ENCODE results near the gene TRAF3.
"Not testable (repeated sequence)": the region's sequence is repeated elsewhere in the genome, so short reads cannot be mapped to it uniquely, and the experiment has no call there.

Gene TRAF3

DNA sequence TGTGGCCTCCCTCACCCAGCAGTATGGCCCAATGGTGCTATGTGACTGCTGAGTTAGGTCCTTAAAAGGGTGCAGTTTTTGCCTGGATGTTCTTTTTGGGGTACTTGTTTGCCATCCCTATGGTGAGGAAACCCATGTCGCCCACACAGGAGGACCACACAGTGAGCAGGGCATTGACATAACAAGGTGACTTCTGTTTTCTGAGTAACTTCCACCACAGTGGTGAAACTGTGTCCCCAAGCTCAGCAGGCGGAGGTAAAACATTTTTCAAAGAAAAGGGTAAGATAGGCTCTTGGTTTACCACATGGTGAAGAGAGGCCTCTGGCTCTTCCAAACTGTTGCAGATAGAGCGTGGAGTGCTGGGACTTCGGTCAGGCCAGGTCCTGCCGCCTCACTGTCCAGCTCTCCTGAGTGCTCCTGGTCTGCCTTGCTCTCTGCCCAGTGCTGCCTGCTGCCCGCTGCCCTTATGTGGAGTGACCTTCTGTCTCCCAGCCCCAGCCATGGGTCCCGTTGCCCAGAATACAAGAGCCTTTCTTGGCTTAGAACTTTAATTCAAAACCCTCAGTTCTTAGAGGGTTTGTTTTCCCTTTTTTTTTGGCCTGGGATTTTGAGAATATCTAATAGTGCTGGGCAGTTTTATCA, 54.0 kb downstream of the TRAF3 start:
- DNase-seq, result no peak

DNA sequence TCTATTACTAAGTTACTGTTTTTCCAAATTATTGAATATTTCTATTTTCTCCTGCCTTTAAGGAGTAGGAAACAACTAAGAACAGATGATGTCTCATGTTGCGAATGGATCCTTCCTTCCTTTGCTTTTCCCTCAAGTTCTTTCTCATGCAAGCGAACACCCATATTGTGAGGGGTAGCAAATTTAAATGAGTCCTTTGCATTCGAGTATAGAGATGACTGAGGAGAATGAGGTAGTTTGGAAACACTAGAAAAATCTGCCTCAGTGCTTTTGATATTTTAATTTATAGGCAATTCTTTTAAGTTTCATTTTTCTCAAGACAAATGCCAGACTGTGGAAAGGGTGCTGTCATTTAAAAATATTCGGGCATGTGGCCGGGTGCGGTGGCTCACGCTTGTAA, 56.1 kb downstream of the TRAF3 start:
- DNase-seq, result no peak

DNA sequence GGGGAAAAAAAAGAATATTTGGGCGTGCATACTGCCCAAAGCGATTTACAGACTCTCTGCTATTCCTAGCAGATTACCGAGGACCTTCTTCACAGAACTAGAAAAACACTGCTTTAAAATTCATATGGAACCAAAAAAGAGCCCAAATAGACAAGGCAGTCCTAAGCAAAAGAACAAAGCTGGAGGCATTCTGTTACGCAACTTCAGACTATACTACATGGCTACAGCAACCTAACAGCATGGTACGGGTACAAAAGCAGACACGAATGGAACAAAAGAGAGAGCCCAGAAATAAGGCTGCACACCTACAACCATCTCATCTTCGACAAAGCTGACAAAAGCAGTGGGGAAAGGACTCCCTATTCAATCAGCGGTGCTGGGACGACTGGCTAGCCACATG, 56.7 kb downstream of the TRAF3 start:
- no peak for DNase-seq

DNA sequence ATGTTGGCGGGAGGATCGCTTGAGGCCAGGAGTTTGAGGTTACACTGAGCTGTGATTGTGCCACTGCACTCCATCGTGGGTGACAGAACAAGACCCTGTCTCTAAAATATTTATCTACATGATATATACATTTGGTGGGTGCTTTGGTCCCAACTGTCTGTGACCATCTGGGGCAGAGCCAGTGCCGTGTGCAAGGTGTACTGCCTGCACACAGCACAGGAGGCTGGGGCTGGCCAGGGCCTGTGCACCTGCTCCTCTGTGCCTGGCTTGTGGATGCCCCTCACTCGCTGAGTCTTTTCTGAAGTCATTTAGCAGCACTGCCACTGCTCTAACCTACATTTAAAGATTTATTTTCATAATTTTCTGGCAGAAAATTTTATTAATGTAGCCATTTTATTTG, 58.7 kb downstream of the TRAF3 start:
- DNase-seq, result no peak

DNA sequence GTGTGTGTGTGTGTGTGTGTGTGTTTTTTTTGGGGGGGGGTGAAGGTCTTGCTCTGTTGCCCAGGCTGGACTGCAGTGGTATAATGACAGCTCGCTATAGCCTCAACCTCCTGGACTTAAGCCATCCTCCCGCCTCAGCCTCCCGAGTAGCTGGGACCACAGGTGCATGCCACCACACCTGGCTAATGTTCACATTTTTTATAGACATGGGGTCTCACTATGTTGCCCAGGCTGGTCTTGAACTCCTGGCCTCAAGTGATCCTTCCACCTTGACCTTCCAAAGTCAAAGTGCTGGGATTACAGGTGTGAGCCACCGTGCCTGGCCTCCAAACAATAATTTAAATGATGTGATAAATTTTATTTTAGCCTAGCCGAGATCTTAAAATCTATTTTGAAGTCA, 59.9 kb downstream of the TRAF3 start:
- DNase-seq, result not testable (repeated sequence)

DNA sequence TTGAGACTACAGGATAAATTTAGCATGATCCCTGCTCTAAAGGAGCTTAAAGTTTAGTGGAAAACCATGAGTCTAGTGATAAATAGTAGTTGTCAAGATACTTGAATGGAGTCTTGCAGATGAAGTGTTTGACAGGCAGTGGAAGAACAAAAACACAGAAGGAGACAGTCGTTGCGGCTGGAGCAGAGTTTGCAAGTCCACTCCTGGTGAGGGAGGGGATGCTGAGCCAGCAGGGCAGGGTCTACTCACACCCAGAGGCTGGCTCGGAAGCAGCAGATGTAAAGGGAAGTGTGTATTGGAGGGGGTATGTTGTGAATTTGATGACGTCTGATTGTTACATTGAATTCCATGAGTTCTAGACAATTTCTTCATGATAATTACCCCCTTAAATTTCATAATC, 61.3 kb downstream of the TRAF3 start:
- peak; percentile 19 for DNase-seq

DNA sequence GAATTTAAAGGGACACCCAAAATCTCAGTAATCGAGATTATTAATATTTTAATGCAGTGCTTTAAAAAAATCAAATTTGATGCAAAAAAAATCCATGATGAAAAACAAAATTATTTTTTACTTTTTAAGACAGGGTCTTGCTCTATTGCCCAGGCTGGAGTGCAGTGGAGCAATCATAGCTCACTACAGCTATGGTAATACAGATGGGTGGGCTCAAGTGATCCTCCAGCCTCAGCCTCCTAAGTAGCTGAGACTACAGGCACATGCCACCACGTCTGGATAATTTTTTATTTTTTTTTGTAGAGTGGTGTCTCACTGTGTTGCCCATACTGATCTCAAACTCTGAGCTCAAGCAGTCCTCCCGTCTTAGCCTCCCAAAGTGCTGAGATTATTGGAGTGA, 62.9 kb downstream of the TRAF3 start:
- DNase-seq, result no peak

DNA sequence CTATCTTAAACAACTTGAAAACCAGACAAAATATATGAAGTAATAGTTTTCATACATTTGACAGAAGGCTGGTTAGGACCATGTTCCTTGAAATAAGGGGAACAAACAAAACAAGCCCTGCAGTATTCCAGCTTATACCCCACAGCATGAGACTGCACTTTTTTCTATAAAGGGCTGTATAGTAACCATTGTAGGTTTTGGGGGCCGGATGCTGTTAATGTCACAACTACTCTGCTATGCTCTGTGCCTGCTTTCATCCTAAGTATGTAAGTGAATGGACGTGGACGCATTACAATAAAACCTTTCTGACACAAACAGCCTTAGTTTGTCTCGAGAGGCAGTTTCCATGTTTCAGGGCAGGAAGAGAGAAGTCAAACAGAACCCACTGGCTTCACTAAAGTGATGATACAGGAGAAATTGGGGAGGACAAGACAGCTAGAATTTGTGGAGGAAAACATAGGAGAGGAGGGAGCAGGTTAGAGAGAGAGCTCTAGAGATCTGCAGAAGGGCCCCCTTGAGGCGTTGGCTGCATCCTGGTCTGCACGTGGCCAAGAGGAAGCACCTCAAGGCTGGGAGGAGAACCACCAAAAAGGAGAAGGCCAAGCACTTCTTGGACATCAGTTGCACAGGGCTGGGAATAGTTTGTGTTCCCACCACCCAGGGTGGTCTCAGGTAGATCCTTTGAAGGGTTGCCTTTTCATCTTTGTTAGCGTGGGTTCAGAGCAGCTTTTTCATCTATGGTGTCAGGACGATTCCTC, 63.7 kb downstream of the TRAF3 start:
- DNase-seq, result no peak

DNA sequence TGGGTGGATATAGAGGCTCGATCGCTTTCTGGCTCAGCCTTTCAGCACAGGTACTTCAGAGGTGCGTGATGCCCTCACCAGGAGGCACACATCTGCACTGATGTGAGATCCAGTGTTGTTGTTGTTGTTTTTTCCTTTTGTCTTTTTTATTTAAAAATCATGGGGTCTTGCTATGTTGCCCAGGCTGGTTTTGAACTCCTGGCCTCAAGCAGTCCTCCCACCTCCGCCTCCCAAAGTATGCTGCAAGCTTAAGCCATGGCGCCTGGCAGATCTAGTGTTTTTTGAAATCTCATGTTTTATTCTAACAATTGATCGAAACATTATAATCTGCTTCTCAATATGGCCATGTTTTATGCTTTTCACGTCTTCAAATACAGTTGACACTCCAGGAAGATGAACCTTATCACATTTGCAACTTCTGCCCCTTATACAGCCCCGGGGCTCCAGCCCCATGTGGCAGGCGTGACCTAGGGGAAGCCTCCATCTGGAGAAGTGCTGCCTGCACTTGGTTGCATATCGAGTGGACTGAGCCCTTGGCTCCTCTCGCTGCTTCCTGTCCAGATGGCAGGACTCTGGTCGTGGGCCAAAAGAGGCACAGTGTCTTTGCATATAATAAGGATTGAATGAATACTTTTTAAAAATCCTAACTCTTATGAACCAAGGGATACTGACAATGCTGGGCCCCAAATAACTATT, 71.7 kb downstream of the TRAF3 start:
- no peak for DNase-seq

DNA sequence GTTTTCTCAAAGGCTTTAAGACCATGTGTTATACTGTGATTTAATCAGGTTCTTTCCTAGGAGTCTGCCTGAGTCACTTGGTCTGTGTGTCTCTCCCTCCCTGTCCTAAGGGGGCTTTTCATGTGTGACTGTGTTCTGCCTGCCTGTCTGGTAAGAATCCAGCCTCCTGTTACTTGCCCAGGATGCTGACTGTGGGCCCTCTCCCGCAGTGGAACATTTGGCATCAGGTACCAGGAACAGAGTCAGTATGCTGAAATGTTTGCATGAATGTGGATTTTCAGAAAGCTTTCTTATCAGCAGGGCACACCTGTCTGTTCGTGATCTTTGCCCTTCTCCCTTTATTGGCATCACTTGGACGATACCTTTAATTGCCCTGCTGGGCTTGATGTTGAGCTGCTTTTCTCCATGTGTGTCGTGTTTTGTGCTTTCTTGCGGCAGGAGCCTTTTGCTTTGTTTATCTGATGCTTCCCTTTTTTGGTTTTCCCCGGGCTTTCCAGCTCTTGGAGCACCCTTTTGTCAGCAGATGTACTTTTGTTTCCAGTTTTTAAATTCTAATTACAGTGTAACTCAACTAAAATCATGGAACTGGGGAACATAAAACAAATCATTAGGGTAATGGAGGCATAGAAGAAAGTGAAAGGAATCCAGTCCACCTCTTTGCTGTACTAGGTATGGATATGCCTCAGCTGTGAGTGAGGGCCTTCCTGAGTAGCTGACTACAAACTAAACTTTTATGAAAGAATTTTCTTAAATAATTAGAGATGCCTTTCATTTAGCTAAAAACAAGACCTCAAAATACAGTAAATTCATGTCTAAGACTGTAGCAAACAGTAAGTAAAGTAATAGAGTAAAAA, 72.5 kb downstream of the TRAF3 start:
- DNase-seq, result peak; percentile 6

DNA sequence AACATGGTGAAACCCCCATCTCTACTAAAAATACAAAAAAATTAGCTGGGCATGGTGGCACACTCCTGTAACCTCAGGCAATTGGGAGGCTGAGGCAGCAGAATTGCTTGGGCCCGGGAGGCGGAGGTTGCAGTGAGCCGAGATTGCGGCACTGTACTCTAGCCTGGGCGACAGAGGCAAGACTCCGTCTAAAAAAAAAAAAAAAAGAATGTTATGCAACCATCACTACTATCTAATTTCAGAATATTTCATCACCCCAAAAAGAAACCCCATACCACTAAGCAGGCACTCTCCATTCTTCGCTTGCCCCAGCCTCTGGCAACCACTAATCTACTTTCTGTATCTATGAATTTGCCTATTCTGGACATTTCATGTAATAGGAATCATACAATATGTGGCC, 76.4 kb downstream of the TRAF3 start:
- DNase-seq, result no peak

DNA sequence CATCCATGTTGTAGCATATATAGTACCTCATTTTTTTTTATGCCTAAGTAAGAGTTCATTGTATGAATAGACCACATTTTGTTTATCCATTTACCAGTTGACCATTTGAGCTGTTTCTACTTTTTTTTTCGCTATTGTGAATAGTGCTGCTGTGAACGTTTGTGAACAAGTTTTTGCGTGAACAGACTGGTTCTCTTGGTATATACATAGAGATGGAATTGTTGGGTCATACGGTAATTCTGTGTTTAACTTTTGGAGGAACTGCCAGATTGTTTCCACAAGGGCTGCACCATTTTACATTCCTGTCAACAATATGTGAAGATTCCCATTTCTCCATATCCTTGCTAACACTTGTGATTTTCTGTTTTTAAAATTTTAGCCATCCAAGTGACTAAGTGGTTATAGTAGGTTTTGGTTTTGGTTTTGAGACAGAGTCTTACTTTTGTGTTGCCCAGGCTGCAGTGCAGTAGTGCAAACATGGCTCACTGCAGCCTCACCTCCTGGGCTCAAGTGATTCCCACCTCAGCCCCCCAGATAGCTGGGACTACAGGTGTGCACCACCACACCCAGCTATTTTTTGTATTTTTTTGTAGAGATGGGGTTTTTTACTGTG, 76.9 kb downstream of the TRAF3 start:
- DNase-seq, result no peak

DNA sequence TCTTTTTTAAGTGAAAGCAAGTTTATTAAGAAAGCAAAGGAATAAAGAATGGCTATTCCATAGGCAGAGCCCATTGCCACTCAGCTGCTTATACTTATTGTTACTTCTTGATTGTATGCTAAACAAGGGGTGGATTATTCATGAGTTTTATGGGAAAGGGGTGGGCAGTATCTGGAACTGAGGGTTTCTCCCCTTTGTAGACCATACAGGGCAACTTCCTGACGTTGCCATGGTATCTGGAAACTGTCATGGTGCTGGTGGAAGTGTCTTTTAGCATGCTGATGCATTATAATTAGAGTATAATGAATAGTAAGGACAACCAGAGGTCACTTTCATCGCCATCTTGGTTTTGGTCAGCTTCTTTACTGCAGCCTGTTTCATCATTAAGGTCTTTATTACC, 78.9 kb downstream of the TRAF3 start:
- no peak for DNase-seq

DNA sequence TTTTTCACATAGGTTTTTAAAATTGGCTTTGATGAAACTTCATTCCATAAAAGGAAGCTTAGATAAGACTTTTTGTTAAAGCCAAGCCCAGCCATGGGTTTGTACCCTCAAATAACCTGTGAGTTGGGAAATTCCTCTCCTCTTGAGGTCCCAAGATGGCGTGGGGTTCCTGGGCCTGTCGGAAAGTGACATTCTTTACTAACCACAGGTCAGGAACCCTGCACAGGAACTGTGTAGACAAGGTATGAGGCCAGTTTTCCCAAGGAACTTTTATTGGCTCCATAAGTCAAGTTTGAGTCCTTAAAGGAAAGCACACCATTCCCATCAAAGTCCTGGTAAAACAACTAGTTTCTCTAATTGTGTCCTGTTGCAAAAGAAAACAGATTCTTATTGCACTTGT, 80.2 kb downstream of the TRAF3 start:
- no peak for DNase-seq

DNA sequence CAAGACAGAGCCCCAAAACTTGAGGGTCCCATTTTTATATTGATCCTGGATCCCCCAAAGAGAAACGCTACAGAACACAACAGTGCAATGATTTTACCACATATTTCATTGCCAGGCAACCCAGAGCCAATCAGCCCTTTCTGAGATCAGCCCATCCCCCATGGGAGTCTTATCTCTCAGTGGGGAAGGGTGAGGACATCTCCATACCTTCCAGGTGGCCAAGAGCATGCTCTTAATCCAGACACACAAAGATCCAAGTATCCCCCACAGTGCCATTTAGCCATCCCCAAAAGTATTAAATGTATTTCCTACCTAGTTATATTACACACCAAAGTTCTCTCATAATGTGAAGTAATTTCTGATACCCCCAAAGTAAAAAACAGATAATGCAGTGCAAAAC, 82.7 kb downstream of the TRAF3 start:
- no peak for DNase-seq

DNA sequence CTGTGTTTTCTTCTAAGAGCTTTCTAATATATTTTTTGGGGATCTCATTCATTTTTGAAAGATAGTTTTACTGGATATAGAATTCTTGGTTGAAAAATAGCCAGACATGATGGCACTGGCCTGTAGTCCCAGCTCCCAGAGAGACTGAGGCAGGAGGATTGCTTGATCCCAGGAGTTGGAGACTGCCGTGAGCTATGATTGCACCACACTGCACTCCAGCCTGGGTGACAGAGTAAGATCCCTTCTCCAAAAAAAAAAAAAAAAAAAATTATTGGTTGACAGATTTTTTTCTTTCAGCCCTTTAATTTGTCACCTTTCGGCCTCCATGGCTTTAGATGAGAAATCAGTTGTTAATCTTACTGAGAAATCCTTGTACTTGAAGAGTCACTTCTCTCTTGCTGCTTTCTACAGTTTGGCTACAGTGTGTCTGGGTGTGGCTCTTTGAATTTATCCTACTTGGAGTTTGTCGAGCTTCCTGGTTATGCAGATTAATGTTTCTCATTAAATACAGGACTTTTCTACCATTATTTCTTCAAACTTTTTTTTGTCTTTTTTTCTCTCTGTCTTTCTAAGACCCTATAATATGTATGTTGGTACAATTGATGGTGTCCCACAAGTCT, 85.0 kb downstream of the TRAF3 start:
- DNase-seq, result no peak

DNA sequence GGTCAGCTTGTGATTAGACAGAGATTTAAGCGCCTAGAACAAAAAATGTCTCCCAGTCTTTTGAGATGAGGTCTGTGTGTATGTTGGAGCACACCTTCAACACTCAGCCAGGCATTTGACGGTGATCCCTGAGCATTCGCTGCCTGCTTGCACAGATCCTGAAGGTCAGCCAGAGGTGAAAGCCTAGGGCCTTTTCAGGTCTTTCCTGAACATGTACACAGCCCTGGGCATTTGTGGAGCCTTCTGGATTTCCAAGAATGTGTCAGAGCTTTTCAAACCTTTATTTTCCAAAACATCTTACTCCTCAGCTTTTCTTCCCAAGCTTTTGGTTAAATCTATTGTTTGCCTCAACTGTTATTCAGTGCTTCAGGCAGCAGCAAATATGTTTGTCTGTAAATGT, 86.1 kb downstream of the TRAF3 start:
- no peak for DNase-seq

DNA sequence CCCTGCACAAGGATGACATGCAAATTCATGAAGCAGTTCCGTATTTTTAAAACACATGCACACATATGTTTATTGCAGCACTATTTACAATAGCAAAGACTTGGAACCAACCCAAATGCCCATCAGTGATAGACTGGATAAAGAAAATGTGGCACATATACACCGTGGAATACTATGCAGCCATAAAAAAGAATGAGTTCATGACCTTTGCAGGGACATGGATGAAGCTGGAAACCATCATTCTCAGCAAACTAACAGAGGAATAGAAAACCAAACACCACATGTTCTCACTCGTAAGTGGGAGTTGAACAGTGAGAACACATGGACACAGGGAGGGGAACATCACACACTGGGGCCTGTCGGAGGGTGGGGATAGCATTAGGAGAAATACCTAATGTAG, 88.7 kb downstream of the TRAF3 start:
- DNase-seq, result not testable (repeated sequence)

DNA sequence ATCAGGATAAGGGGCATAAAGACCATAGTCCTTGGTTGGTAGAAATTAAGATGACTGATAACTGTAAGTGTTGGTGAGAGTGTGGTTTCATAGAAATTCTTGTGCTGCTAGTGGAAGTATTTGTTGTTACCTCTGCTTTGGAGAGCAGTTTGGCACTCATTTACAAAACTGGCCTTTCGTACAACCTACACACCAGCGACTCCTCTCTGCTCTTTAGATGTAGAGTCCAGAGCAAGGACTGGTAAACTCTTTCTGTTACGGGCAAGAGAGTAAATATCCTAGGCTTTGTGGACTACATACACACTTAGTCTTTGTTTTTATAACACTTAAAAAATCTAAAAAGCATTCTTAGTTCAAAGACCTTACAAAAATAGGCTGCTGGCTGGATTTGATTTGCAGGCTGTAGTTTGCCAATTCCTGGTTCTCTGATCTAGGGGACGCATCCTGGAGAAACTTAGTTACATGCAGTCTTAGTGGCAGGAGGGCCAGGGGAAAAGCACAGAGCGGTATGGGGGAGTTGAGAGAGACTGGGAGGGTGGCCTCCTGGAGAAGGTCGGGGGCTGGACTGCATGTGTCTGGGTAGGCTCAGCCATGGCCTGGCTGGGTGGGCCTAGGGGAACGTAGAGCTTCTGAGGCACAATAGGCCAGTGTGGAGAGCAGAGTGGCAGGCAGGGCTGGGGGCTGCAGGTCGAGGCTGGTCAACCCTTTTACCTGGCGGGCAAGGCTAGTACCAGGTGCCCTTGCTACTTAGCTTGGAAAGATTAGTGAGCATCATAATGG, 89.9 kb downstream of the TRAF3 start:
- DNase-seq, result no peak

DNA sequence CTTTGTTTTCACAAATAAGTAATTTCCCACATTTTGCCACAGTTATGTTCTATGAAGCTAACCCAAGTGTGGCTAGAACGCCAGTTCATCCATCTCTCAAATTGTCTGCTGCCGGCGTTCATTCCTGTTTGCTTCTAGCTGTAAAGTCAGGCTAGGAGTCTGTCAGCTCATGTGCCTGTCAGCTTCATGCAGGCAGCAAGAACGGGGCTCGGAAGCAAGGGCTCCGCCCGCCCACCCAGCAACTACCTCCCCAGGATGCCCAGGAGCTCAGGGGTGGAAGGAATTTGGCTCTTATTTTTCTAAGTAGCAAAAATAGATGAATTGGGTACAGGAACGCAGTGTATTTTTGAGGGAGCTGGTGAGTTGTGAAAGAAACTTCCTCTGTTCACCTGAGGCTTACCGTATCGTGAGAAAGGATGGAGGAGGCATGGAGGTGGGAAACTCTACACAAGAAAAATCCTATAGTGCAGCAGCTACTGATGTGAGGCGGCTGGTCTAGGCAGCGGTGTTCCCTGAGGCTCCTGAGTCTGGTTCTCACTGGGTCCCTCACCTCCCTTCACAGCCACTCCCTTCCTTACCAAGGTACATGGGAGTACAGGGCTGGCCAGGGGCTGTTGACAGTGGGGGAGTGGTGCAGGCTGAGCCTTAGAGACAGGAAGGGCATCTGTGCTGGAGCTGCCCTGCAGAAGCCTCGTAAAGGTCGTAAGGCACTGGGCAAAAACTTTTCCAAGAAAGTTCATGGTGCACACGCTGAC, 90.8 kb downstream of the TRAF3 start:
- no peak for DNase-seq

All from NCI-H2227 treated with DMSO at 0.1 percent for 48 hours (cell line).